HL-60 (cell line): ENCODE data around the gene TIMM17B.

Source experiments
- DNase-seq, 2 experiments: peaks; one replicate each; pipeline ENCODE4 v3.0.0-alpha.2; 2010 to 2020; ENCODE audit warnings: low read depth in 1 of 2, low spot score in 1 of 2
- H3K27ac ChIP-seq: fragments of 250-450 bp; sonication (Bioruptor Pico); replicated peaks from 2 replicates; pipeline ENCODE4 v1.5.1; 2020; ENCODE audit warnings: mild to moderate bottlenecking, moderate library complexity
- H3K27me3 ChIP-seq: fragments of 250-450 bp; sonication (Bioruptor Pico); 2 replicates; pipeline ENCODE4 v1.5.1; 2021; ENCODE audit warnings: mild to moderate bottlenecking, moderate library complexity; ENCODE audit not compliant: insufficient read depth, poor library complexity, severe bottlenecking
- H3K4me3 ChIP-seq: replicated peaks from 2 replicates; pipeline ENCODE4 v1.5.1; 2011; ENCODE audit warnings: mild to moderate bottlenecking, control low read depth, low read length; ENCODE audit not compliant: insufficient read depth
- CTCF ChIP-seq: IDR thresholded peaks from one replicate; pipeline ENCODE4 v1.5.1; 2011; ENCODE audit warnings: low read length, control low read depth, inconsistent platforms; ENCODE audit not compliant: insufficient read depth
- GABPA ChIP-seq: IDR thresholded peaks from 2 replicates; pipeline ENCODE4 v1.6.1; 2012; ENCODE audit warnings: low read depth
- POLR2AphosphoS5 ChIP-seq: IDR thresholded peaks from 2 replicates; pipeline ENCODE4 v1.6.1; 2012; ENCODE audit warnings: low read depth
- REST ChIP-seq: IDR thresholded peaks from 2 replicates; pipeline ENCODE4 v1.6.1; 2012; ENCODE audit warnings: low read depth; ENCODE audit not compliant: insufficient replicate concordance
- SPI1 ChIP-seq: IDR thresholded peaks from 2 replicates; pipeline ENCODE4 v1.6.1; 2012; ENCODE audit warnings: low read depth, mild to moderate bottlenecking, borderline replicate concordance

The TIMM17B gene

GRCh38 chrX:48848847-48849246, 48.7 kb downstream of the TIMM17B start:
- Histone ChIP-seq H3K27ac (no peak overlapping the region), H3K4me3 (no peak overlapping the region), H3K27me3 (no peaks in the 10 kb centered on the region)
- no peak for DNase-seq
- TF ChIP-seq CTCF (no peak), GABPA (no peak), POLR2AphosphoS5 (no peak), REST (no peak), SPI1 (no peak)
